Stimulated activated memory B cell treated with anti-CD40 and anti-IgM and Interleukin-4, amounts not matched to agents 10 μg/mL and 1 μg/mL and 100 μg/mL, for 72 hours (primary cell): ENCODE results near the gene RNASEH1.
A peak's percentile ranks its signal among the peaks of the same experiment; 100 is the strongest.

ENCODE experiments used
- ATAC-seq: fragments of 150-1000 bp; cut with Tn5 transposase; 2 replicates; pipeline ENCODE4 v1.10.0; 2021
- H3K27ac Mint-ChIP-seq: one replicate; pipeline ENCODE4 v1.8.0; 2022; ENCODE audit warnings: mild to moderate bottlenecking, mixed read lengths
- H3K27me3 Mint-ChIP-seq: one replicate; pipeline ENCODE4 v1.8.0; 2022; ENCODE audit warnings: mixed read lengths
- H3K36me3 Mint-ChIP-seq: one replicate; pipeline ENCODE4 v1.8.0; 2022; ENCODE audit warnings: mixed read lengths
- H3K4me1 Mint-ChIP-seq: one replicate; pipeline ENCODE4 v1.8.0; 2022; ENCODE audit warnings: mixed read lengths
- H3K4me3 Mint-ChIP-seq: one replicate; pipeline ENCODE4 v1.8.0; 2022; ENCODE audit warnings: mild to moderate bottlenecking, moderate library complexity, mixed read lengths
- H3K9me3 Mint-ChIP-seq: one replicate; pipeline ENCODE4 v1.8.0; 2022; ENCODE audit warnings: mixed read lengths

RNASEH1 gene

DNA sequence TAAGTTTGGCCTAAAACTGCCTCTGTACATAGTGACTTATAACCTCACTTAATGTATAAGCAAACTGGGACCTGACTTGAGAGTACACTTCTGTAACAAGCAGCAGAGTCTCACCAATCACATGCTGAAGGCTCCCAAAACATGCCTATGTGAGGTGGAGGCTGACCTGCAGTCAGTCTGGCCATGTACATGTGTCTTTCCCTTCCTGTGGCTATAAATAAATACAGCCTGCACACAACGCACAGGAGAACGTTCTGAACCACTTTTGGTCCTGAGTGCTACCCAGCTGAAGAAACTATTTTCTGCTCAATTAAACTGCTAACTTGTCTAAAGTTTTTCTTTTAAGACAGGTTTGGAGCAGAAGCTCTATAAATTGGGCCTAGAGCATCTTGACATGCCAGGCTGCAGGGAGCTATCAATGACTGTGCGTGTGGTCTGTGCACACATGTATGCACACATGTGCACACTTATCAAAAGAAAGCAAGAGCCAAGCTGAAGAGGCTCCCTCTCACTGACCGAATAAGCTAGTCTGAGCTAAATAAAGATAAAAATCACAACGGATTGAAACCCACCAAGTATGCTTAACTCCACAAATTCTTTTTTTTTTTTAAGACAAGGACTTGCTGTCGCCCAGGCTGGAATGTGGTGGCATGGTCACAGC, 15.0 kb downstream of the RNASEH1 start:
- no peaks in the 10 kb centered on the region for H3K27me3 Mint-ChIP-seq
- H3K36me3 Mint-ChIP-seq: peaks cover 68% of the 10 kb centered on the region
- H3K27ac Mint-ChIP-seq: no peak overlapping the region
- H3K9me3 Mint-ChIP-seq: no peaks in the 10 kb centered on the region
- ATAC-seq: no peak
- no peaks in the 10 kb centered on the region for H3K4me1 Mint-ChIP-seq
- no peak overlapping the region for H3K4me3 Mint-ChIP-seq

DNA sequence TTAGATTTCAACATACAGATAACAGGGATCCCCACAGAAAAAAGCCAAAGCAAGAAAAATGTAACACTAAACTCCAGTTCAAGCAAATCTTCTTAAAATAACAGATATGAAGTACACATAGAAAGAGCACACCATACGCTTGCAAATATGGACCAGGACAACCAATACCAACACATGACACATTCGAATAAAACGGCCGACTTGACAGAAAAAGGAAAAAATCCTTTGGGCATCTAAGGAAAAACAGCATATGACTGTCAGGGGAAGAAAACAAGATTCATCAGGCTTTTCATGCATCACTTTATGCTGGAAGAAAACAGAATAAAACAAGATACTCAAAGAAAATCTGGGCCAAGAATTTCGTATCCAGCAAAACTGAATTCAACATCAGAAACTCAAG, 16.0 kb downstream of the RNASEH1 start:
- no peak for ATAC-seq
- Mint-ChIP-seq H3K36me3 (peaks cover 58% of the 10 kb centered on the region), H3K4me1 (no peaks in the 10 kb centered on the region), H3K27ac (no peak overlapping the region), H3K27me3 (no peaks in the 10 kb centered on the region), H3K9me3 (no peaks in the 10 kb centered on the region), H3K4me3 (no peak overlapping the region)

DNA sequence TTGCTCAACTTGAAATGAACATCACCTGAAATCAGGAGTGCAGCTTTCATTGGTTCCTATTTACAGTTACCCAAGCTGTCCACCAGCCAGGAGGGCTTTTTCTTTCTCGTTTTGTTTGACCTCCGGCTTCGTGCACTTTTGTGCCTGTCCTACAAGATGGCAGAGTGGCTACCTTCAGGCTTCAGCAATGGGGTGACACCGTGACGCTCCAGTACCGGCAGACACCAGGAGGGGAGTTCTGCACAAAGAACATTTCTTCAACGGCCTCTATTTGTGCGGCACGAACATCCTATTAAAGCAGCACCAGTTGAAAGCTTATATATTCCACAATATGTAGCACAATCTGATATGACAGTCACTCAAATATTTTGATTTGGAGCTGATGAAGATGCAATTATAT, 18.3 kb downstream of the RNASEH1 start:
- Mint-ChIP-seq H3K27ac (no peak overlapping the region), H3K27me3 (no peaks in the 10 kb centered on the region), H3K9me3 (no peaks in the 10 kb centered on the region), H3K4me3 (no peak overlapping the region), H3K36me3 (peaks cover 44% of the 10 kb centered on the region), H3K4me1 (peaks cover 17% of the 10 kb centered on the region)
- ATAC-seq: no peak

DNA sequence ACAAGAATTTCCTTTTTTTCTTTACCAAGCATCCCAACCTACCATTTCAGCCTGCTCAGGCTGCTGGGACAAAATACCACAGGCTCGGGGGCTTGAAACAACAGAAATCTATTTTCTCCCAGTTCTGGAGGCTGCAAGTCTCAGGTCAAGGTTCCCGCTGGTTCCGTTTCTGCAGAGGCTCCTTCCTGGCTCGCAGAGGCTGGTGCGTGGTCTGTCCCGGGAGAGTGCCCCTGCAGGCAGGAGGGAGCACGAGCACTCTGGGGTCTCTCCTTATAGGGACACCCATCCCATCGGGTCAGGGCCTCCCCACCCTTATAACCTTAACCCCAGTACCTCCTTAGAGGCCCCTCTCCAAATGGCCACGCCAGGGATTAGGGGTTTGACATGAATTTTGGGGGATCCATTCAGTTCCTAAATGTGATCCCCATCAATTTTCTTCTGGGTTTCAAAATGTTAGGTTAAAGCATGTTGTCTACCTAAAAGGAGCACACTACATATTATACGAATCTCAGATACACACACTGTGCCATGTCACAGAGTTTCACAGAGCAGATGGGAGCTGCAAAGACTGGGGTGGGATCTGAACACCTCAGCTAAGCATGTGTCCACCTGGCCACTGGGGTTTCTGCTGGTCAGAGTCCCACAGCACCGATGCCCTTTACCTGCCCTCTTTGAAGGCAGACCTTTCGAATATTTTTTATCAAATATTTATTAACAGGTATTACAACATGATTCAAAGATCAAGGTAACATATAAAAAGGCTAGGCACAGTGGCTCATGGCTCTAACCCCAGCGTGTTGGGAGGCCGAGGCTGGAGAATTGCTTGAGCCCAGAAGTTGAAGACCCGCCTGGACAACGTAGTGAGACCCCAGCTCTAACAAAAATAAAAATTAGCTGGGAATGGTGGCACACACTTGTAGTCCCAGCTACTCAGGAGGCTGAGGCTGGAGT, 21.2 kb downstream of the RNASEH1 start:
- Mint-ChIP-seq H3K27ac (peak overlapping the region; percentile 81), H3K36me3 (peaks cover 32% of the 10 kb centered on the region), H3K9me3 (no peaks in the 10 kb centered on the region), H3K27me3 (no peaks in the 10 kb centered on the region), H3K4me3 (peak overlapping the region; percentile 68), H3K4me1 (peaks cover 17% of the 10 kb centered on the region)
- peak; percentile 66 for ATAC-seq

DNA sequence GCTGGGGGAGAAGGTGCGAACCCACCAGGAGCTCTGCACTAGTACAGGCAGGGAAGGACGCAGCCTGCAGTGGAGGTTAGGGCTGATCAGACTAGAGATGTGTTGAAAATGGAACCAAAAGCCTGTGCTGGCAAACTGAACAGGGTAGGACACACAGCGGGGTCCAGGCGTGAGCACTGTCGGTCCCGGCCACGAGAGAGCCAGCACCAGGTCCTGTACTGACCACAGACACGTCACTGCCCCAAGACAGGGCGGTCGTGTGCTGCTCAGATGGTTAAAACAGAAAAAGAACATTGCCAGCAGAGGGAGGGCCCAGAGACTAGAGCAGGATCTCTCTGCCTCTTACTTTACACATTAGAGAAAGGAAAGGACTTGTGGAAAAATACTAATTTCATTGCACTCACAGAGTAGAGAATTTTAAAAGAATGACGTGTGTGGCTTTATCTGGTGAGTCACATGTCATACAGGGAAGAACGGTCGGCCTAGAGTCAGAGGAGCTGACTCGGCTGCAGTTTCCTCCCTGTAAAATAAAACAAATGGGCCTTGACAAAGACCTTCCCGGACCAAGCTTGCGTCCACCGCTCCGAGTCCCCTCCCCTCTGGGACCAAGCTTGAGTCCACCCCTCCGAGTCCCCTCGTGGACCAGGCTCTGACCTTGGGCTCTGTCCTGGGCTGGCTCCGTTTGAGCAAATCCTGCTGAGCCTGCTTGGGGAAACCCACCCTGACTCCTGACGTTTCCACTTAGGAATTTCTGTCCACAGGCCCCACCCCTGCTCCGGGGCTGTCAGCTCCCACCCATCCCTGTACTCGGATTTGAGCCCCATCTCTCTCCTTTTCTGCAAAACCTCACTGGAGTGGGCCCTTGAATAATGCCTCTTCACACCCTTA, 22.1 kb downstream of the RNASEH1 start:
- Mint-ChIP-seq H3K27ac (peak overlapping the region; percentile 81), H3K4me3 (peak overlapping the region; percentile 68), H3K27me3 (no peaks in the 10 kb centered on the region)

DNA sequence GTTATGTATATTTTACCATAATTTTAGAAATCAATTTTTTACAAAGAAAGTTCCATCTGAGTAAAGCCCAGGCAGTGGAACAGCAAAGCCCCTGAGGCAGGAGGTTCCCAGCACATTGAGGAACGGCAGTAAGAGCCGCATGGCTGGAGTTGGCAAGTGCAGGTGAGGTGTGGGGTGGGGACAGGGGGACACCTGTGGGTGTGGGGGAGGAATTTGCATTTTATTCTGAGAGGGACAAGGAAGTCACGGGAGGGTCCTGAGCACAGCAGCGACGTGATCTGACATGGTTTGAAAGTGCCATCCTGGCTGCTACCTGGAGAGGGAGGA, 22.7 kb downstream of the RNASEH1 start:
- peak overlapping the region; percentile 81 for H3K27ac Mint-ChIP-seq
- H3K36me3 Mint-ChIP-seq: peaks cover 20% of the 10 kb centered on the region
- H3K9me3 Mint-ChIP-seq: no peaks in the 10 kb centered on the region
- H3K4me1 Mint-ChIP-seq: peaks cover 17% of the 10 kb centered on the region
- peak overlapping the region; percentile 68 for H3K4me3 Mint-ChIP-seq
- H3K27me3 Mint-ChIP-seq: no peaks in the 10 kb centered on the region
- peak; percentile 53 for ATAC-seq

More for the DNA sequence above, 22.1 kb downstream of the RNASEH1 start:
- H3K36me3 Mint-ChIP-seq: peaks cover 23% of the 10 kb centered on the region
- H3K9me3 Mint-ChIP-seq: no peaks in the 10 kb centered on the region
- peak; percentile 63 for ATAC-seq
- H3K4me1 Mint-ChIP-seq: peaks cover 17% of the 10 kb centered on the region

DNA sequence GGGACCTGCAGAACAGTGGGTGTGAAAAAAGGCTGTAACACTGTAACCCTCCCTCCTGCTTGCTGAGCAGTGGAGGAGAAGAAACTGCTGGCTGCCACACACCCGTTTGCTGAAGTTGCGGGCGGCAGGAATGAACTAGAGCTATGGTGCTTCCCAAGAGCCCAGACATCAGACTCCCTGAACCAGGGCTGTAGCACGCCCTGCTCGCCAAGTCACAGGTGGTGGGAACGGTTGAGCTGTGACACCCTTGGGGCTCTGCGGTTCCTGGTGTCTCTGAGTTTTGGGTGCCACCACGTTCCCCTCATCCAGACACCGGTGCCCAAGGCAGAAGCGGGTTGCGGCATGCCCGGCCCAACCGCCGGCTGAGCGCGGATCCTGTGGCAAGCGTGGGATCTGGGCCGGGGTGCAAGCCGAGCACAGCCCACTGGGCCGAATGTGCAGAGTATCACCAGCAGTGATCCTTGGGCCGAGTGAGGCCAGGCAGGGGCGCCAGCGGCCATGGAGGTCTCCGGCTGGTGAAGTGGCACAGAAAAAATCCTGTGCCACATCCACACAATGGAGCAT, 23.8 kb downstream of the RNASEH1 start:
- H3K36me3 Mint-ChIP-seq: peaks cover 10% of the 10 kb centered on the region
- H3K27me3 Mint-ChIP-seq: no peaks in the 10 kb centered on the region
- ATAC-seq: no peak

DNA sequence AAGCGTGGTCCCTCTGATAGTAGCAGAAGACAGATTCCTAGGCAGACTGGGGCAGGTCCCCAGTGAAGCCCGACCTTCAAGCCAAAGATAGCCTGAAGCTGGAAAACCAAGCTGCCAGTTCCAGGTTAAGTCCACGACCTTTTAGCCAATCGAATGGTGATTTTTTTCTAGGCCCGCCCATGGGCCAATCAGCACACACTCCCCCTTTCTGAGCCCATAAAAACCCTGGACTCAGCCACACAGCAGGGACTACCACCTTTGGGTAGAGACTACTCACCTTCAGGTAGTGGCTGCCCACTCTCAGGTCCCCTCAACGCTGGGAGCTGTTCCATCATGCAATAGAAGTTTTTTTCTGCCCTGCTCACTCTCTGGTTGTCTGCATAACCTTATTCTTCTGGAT, 24.3 kb downstream of the RNASEH1 start:
- H3K36me3 Mint-ChIP-seq: peaks cover 10% of the 10 kb centered on the region
- no peaks in the 10 kb centered on the region for H3K27me3 Mint-ChIP-seq
- H3K9me3 Mint-ChIP-seq: no peaks in the 10 kb centered on the region
- peaks cover 17% of the 10 kb centered on the region for H3K4me1 Mint-ChIP-seq
- H3K4me3 Mint-ChIP-seq: no peak overlapping the region
- no peak overlapping the region for H3K27ac Mint-ChIP-seq
- ATAC-seq: no peak

More for the DNA sequence above, 23.8 kb downstream of the RNASEH1 start:
- Mint-ChIP-seq H3K9me3 (no peaks in the 10 kb centered on the region), H3K4me3 (no peak overlapping the region), H3K4me1 (peaks cover 17% of the 10 kb centered on the region), H3K27ac (no peak overlapping the region)

DNA sequence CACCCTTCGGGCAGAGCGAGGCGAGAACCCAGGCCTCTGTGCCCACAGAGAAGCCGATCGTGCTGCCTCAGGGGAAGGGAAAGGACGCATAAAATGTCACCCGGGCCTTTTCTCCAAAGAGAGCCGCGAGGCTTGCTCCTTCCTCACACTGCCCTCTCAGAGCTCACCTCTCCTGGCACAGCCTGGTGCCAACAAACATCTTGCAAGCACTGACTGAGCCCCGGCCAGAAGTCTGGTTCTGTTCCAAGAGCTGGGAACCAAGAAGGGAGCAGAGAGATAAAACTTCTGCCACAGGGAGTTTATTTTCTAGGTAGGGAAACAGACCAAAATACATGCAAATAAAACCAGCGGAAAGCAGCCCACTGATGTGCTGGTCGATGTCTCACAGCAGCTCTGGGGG, 25.2 kb downstream of the RNASEH1 start:
- Mint-ChIP-seq H3K36me3 (peaks cover 10% of the 10 kb centered on the region), H3K9me3 (no peaks in the 10 kb centered on the region), H3K27ac (no peak overlapping the region), H3K4me3 (no peak overlapping the region), H3K27me3 (no peaks in the 10 kb centered on the region), H3K4me1 (peaks cover 17% of the 10 kb centered on the region)
- no peak for ATAC-seq

DNA sequence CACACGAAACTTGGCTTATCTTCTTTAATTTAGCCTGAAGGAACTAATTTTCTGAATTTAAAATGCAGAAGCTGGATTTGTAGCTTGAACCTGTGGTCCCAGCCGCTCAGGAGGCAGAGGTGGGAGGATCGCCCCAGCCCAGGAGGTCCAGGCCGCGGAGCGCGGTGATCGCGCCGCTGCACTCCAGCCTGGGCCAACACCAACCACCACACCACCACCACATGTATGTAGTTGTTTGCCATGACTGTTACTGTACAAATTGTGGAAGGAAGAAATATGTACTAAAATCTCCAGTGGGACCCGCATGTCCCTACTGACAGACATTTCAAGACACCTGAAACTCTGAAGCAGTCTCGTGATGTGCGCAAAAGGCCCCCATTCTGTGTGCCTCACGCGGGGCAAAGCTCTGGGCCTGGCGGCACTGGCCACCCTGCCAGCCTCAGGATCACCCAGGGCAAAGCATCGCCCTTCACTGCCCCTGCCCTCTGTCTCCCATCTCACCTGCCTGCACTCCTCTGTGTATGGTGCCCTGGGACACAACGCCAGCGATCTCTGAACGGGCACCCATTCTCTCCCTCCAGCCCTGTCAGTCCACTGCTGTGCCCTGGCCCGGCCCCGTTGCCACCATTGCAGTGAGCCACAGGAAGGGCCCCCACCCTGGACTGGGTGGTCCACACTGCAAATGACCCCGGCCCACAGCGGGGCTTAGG, 28.7 kb downstream of the RNASEH1 start:
- Mint-ChIP-seq H3K9me3 (no peaks in the 10 kb centered on the region), H3K4me3 (no peak overlapping the region), H3K27ac (no peak overlapping the region)

DNA sequence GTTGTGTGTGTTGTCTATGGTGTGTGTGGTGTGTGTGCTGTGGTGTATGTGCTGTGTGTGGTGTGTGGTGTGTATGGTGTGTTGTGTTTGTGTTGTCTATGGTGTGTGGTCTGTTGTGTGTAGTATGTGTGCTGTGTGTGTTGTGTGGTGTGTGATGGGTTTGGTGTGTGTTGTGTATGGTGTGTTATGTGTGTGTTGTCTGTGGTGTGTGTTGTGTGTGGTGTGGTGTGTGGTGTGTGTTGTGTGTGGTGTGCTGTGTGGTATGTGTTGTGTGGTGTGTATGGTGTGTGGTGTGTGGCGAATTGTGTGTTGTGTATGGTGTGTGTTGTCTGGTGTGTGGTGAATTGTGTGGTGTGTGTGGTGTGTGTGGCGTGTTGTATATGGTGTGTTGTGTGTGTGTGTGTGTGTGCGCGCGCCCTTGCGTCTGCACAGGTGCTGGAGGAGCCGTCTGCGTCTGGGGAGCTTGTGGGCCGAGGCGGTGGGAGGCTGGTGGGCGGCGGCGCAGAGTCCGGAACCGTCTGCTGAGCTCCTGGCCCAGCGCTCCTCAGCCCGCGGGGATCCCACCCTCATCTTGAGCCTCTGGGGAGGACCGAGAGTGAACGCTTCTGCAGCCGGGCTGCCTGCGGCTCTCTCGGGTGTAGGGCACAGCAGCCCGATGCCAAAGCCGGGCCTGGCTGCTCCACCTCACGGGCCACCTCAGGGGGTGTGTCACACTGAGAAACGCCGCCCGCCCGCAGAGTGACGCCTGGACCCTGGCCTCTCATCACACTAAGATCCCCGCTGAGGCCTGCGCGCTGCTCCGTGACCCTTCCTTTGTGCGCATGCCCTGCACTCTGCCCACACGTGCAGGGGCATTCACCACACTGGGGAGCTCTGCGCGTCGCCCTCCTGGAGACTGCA, 30.0 kb downstream of the RNASEH1 start:
- ATAC-seq: no peak
- H3K9me3 Mint-ChIP-seq: no peaks in the 10 kb centered on the region
- no peaks in the 10 kb centered on the region for H3K4me1 Mint-ChIP-seq
- no peak overlapping the region for H3K4me3 Mint-ChIP-seq
- H3K27me3 Mint-ChIP-seq: no peaks in the 10 kb centered on the region
- H3K27ac Mint-ChIP-seq: no peak overlapping the region
- H3K36me3 Mint-ChIP-seq: peaks cover 4% of the 10 kb centered on the region

More for the DNA sequence above, 28.7 kb downstream of the RNASEH1 start:
- no peaks in the 10 kb centered on the region for H3K27me3 Mint-ChIP-seq
- no peak for ATAC-seq
- H3K36me3 Mint-ChIP-seq: peaks cover 10% of the 10 kb centered on the region
- no peaks in the 10 kb centered on the region for H3K4me1 Mint-ChIP-seq

DNA sequence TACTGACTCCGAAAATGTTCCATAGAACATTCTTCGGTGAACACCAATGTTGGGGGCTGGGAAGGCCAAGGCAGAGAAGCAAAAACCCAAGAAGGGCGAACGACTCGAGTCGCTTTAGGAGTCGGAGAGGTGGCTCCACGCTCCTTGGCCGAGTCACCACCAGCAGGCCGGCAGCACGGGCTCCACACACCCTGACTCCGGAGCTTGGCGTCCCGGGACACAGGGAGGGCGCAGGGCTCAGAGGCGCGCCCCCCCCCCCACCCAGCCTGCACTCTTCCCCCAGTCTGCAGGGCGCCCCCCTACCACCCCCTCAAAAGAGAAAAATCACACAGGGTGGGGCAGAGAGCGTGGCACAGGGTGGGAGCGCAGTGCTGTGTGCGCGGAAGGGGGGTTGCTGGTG, 31.3 kb downstream of the RNASEH1 start:
- Mint-ChIP-seq H3K4me3 (no peak overlapping the region), H3K36me3 (no peaks in the 10 kb centered on the region), H3K27ac (no peak overlapping the region), H3K9me3 (no peaks in the 10 kb centered on the region), H3K27me3 (no peaks in the 10 kb centered on the region), H3K4me1 (peaks cover 1% of the 10 kb centered on the region)
- no peak for ATAC-seq

DNA sequence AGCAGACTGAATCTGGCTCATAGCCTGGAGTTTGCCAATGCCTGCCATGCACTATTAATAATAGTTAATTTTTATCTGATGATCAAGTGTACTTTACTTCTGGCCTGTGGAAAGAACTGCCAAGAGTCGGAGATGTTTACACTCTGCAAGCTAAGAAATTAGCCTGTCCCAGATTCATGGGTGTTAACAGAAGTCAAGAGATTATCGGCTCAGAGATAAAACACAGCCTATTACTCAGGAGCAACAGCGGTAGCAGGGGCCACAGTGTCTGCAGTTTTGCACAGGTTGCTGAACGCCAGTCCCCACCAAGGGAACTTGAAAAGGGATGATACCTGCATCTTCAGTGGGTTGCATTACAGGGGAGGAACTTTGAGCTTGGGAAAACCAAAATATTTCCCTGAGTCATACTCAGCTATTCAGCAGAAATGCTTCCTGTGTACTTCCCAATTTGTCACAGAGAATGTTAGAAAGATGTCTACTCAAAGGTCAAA, 34.5 kb downstream of the RNASEH1 start:
- no peak overlapping the region for H3K27ac Mint-ChIP-seq
- H3K36me3 Mint-ChIP-seq: no peaks in the 10 kb centered on the region
- no peaks in the 10 kb centered on the region for H3K9me3 Mint-ChIP-seq
- no peaks in the 10 kb centered on the region for H3K27me3 Mint-ChIP-seq
- H3K4me1 Mint-ChIP-seq: peaks cover 24% of the 10 kb centered on the region
- no peak overlapping the region for H3K4me3 Mint-ChIP-seq
- no peak for ATAC-seq
